HepG2 (cell line): Measurements from ENCODE around the gene ADIRF. TPM values are rescaled to one million over a fixed set of nuclear protein-coding genes. Genes with fewer than 3 reads are reported as not detected.

Source experiments
- ATAC-seq: fragments of 200-7000 bp; cut with Tn5 transposase; 3 replicates; pipeline ENCODE4 v1.9.1; 2020; ENCODE audit warnings: mild to moderate bottlenecking, moderate library complexity
- BruUV-seq: library from RNA; stranded (reverse); fragments of 400-500 nt; replicated peaks from 2 replicates; lab custom pipeline; 2021; lab: Mats Ljungman, UMichigan
- CTCF ChIA-PET: fragments of 300-600 bp; formaldehyde crosslinking; extraction: SDS; loops from one replicate; lab custom pipeline; 2021; ENCODE audit warnings: low total read pairs, inconsistent platforms, low intra/inter-chr PET ratio; lab: Yijun Ruan, JAX
- POLR2A ChIA-PET: fragments of 350-600 bp; sonication (Branson Sonifier 250); formaldehyde crosslinking; loops from one replicate; lab custom pipeline; 2020; ENCODE audit warnings: antibody characterized with exemption, inconsistent platforms; lab: Yijun Ruan, JAX
- DNase-seq: peaks from one replicate; pipeline ENCODE4 v3.0.0-alpha.2; 2015; ENCODE audit warnings: low spot score
- FAIRE-seq: peaks from 3 replicates; lab custom pipeline; 2011; peaks lifted over from hg19 to GRCh38; lab: Jason Lieb, UNC
- H2AFZ ChIP-seq: one replicate; pipeline ENCODE4 v1.6.1; 2011; ENCODE audit warnings: low read length, inconsistent platforms
- H3K27ac ChIP-seq: fragments of 300-600 bp; 3 replicates; pipeline ENCODE4 v1.8.0; 2011; ENCODE audit warnings: mixed run types, mild to moderate bottlenecking, mixed read lengths, low read length, inconsistent platforms; ENCODE audit not compliant: insufficient read depth; ENCODE audit errors: extremely low read length
- H3K27me3 ChIP-seq, 2 experiments: fragments of 200-600 bp in 1 of 2; 2 replicates in 1 of 2; 3 replicates in 1 of 2; pipeline versions ENCODE4 v1.6.0 to v1.8.0; 2011; ENCODE audit warnings: low read length in 2 of 2, mild to moderate bottlenecking in 2 of 2, moderate library complexity in 2 of 2, inconsistent platforms in 1 of 2; ENCODE audit not compliant: insufficient read depth in 2 of 2, control insufficient read depth in 1 of 2
- H3K36me3 ChIP-seq, 2 experiments: fragments of 200-600 bp in 1 of 2; replicated peaks in 1 of 2; 2 replicates in 1 of 2; 3 replicates in 1 of 2; pipeline versions ENCODE4 v1.5.1 to v1.8.0; 2011; ENCODE audit warnings: low read length in 2 of 2, inconsistent platforms in 1 of 2; ENCODE audit not compliant: insufficient read depth in 2 of 2, control insufficient read depth in 1 of 2
- H3K4me1 ChIP-seq: 2 replicates; pipeline ENCODE4 v1.5.1; 2012; ENCODE audit warnings: low read length, inconsistent platforms; ENCODE audit not compliant: insufficient read depth
- H3K4me2 ChIP-seq: 2 replicates; pipeline ENCODE4 v1.6.0; 2011; ENCODE audit warnings: low read depth, low read length, inconsistent platforms
- H3K4me3 ChIP-seq, 3 experiments: fragments of 200-600 bp in 1 of 3; sonication (generic), shearing (Covaris generic) in 1 of 3; replicated peaks in 1 of 3; 2 replicates each; pipeline ENCODE4 v1.5.1; 2011 to 2016; ENCODE audit warnings: low read length in 3 of 3, inconsistent platforms in 2 of 3, low read depth in 2 of 3, mild to moderate bottlenecking in 2 of 3, control low read depth in 1 of 3, mixed read lengths in 1 of 3; ENCODE audit not compliant: insufficient read depth in 1 of 3
- H3K79me2 ChIP-seq: one replicate; pipeline ENCODE4 v1.6.1; 2011; ENCODE audit warnings: low read length, inconsistent platforms; ENCODE audit not compliant: insufficient read depth
- H3K9ac ChIP-seq: 2 replicates; pipeline ENCODE4 v1.6.0; 2011; ENCODE audit warnings: mild to moderate bottlenecking, low read depth, low read length, inconsistent platforms; ENCODE audit not compliant: insufficient read depth
- H3K9me3 ChIP-seq: 2 replicates; pipeline ENCODE4 v1.5.1; 2012; ENCODE audit warnings: mild to moderate bottlenecking, low read length
- H4K20me1 ChIP-seq: 2 replicates; pipeline ENCODE4 v1.6.0; 2011; ENCODE audit warnings: inconsistent platforms, mild to moderate bottlenecking, low read length, moderate library complexity; ENCODE audit not compliant: insufficient read depth
- BCL6 ChIP-seq: IDR thresholded peaks from 2 replicates; pipeline ENCODE4 v1.6.1; 2016; ENCODE audit warnings: missing genetic modification reagents, missing compliant biosample characterization
- CEBPB ChIP-seq: IDR thresholded peaks from 2 replicates; pipeline ENCODE4 v1.6.1; 2011; ENCODE audit warnings: low read depth, low read length, improper control_type of control experiment, borderline replicate concordance
- HDAC1 ChIP-seq: sonication (generic); formaldehyde crosslinking; IDR thresholded peaks from 2 replicates; pipeline ENCODE4 v1.5.1; 2020; ENCODE audit warnings: mild to moderate bottlenecking, missing genetic modification reagents
- MAFF ChIP-seq: IDR thresholded peaks from 2 replicates; pipeline ENCODE4 v1.6.1; 2011; ENCODE audit warnings: low read depth, low read length, improper control_type of control experiment
- MAFK ChIP-seq, 2 experiments: IDR thresholded peaks in 1 of 2; conservative IDR thresholded peaks in 1 of 2; 2 replicates each; pipeline ENCODE4 v1.6.1; 2011; ENCODE audit warnings: improper control_type of control experiment in 2 of 2, low read length in 2 of 2
- NFYC ChIP-seq: IDR thresholded peaks from 2 replicates; pipeline ENCODE4 v1.6.1; 2016; ENCODE audit warnings: missing genetic modification reagents, missing compliant biosample characterization
- ZBTB26 ChIP-seq: IDR thresholded peaks from 2 replicates; pipeline ENCODE4 v1.6.1; 2016; ENCODE audit warnings: missing compliant biosample characterization, missing genetic modification reagents, borderline replicate concordance
- ZNF274 ChIP-seq: sonication (generic); formaldehyde crosslinking; IDR thresholded peaks from 2 replicates; pipeline ENCODE4 v1.5.1; 2020; ENCODE audit warnings: mild to moderate bottlenecking, missing genetic modification reagents
- WGBS: methylation state at CpG from one replicate; pipeline ENCODE4 v1.1.6; 2017; ENCODE audit warnings: low lambda C conversion rate; 5-methylcytosine and 5-hydroxymethylcytosine counted together
- in situ Hi-C: cut with HindIII; loops from 2 replicates; pipeline ENCODE4 v1.10.0; 2017; ENCODE audit warnings: low pct_unique_long_range_greater_than_20kb; ENCODE audit not compliant: extremely low pct_ligation_motif_present
- intact Hi-C: fragments of 100-400 bp; cut with micrococcal nuclease; formaldehyde crosslinking; loops from one replicate; pipeline ENCODE4 v1.10.0; 2022; ENCODE audit not compliant: unreplicated experiment
- polyA plus RNA-seq, 8 experiments: library from polyadenylated mRNA; depleted of rRNA in 3 of 8; stranded (reverse) in 7 of 8; unstranded in 1 of 8; fragments of >200 nt; fragmentation: Illumina TruSeq in 4 of 8; extraction: Trizol in 4 of 8; gene quantifications; 2 replicates each; pipeline versions ENCODE4 v1.2.1 to v1.2.3, GENCODE V29; 2011 to 2016; ENCODE audit warnings: low read depth in 4 of 8, missing spikeins in 1 of 8, mixed read lengths in 1 of 8; ENCODE audit not compliant: insufficient read depth in 1 of 8
- total RNA-seq, 5 experiments: library from RNA; depleted of rRNA; stranded (reverse); fragments of >200 nt; fragmentation: Illumina TruSeq; extraction: Trizol; gene quantifications; 2 replicates each; pipeline ENCODE4 v1.2.3, GENCODE V29; 2016; ENCODE audit warnings: low read depth in 1 of 5
- TF ChIP-seq, protein P1 (sequence below): sonication (generic); formaldehyde crosslinking; IDR thresholded peaks from 2 replicates; pipeline ENCODE4 v1.4.0; 2020; ENCODE audit warnings: low read depth, mild to moderate bottlenecking, missing genetic modification reagents

ADIRF gene
- total and polyA plus RNA-seq, 2 of the 13 experiments (the other 11 are each of a cell fraction or from before 2014, with no cell fraction given): 0.13 to 0.40 TPM

DNA sequence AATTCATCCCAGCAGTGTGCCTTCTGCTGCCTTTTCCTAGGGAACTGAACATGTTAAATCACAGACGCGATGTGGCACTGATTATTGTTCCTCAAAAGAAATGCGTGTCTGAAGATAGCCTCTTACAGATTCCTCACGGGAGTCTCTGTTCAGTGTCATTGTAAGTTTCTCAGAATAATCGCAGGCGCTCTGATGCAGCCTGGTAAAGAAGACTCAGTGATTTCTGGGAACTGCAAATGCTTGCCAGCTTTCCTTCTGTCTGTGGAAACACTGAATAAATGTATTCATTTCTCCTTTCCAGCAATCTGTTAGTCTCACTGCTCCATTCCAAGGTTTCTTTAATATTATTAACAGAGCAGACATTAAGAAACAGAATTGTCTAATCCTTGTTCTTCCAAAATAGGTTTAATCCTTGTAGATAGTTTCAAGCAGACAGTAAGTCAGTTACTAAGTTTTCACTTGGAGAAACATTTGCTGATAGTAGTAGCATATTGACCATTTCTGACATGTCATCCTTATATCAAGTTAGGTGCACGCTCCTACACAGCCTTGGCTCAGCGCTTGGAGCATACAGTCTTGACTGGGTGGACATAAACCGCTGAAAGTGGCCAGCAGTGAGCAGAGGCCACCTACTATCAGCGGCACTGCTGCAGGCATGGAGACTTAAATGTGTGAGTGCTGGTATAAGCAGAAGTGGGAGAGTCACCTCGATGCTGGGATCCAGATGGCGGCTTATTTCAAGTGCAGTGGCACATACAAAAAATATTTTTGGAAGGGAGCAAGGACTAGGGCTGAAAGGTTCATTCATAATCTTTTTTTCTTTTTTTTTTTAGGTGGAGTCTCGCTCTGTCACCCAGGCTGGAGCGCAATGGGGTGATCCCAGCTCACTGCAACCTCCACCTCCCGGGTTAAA, 38.6 kb upstream of the ADIRF start (continued):
- TF ChIP-seq, protein P1, sequence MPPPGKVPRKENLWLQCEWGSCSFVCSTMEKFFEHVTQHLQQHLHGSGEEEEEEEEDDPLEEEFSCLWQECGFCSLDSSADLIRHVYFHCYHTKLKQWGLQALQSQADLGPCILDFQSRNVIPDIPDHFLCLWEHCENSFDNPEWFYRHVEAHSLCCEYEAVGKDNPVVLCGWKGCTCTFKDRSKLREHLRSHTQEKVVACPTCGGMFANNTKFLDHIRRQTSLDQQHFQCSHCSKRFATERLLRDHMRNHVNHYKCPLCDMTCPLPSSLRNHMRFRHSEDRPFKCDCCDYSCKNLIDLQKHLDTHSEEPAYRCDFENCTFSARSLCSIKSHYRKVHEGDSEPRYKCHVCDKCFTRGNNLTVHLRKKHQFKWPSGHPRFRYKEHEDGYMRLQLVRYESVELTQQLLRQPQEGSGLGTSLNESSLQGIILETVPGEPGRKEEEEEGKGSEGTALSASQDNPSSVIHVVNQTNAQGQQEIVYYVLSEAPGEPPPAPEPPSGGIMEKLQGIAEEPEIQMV: no peak
- no peak for TF ChIP-seq NFYC (CRISPR knock-in tag)
- no peak for TF ChIP-seq ZNF274 (CRISPR knock-in tag)
- TF ChIP-seq HDAC1 (CRISPR knock-in tag): no peak
- no peak for TF ChIP-seq BCL6 (CRISPR knock-in tag)

DNA sequence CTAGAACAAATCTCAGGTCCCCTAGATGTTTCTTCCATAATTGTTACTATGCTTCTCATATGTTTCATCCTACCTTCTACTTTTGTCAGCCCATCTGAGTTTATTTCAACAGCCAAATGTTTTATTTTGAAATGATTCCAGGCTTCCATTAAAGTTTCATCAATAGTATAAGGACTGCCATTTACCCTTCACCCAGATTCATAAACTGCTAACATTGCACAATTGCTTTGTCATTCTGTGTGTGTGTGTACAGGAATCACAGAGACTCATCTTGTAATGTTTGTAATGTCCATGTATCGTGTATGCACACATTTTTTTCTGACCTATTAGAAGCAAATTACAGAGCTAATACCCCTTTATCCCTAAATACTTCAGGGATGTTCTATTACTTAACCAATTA, 36.4 kb upstream of the ADIRF start:
- FAIRE-seq: no peak
- no peak overlapping the region for H3K4me3 ChIP-seq
- H3K9ac ChIP-seq: no peak overlapping the region
- H3K27ac ChIP-seq: no peak overlapping the region
- CTCF ChIA-PET: no interaction called here
- no peak overlapping the region for H2AFZ ChIP-seq
- H3K9me3 ChIP-seq: no peaks in the 10 kb centered on the region
- no peak overlapping the region for H3K4me2 ChIP-seq
- TF ChIP-seq CEBPB (peak; percentile 62), ZBTB26 (CRISPR knock-in tag) (no peak), MAFF (peak; percentile 77), MAFK (conservative IDR thresholded peaks at IDR 0.05 in 1 of 2, IDR thresholded peaks at IDR 0.05 in 1 of 2; ENCODE audit: low read length in 2 of 2) (peak; percentile 83 to 84)
- TF ChIP-seq, all 625 proteins: peak for 3
- Histone ChIP-seq H3K4me1 (peaks cover 11% of the 10 kb centered on the region), H3K36me3 (no peaks in the 10 kb centered on the region; a peak in 1 of 5 replicates), H4K20me1 (no peaks in the 10 kb centered on the region), H3K79me2 (no peaks in the 10 kb centered on the region), H3K27me3 (no peaks in the 10 kb centered on the region; a peak in 1 of 5 replicates)
- intact Hi-C loops: no loop called here
- BruUV-seq: no TSS peak
- POLR2A ChIA-PET: no interaction called here
- no peak for DNase-seq
- ATAC-seq: no peak
- in situ Hi-C loops: no loop called here
- 88% methylated on average over 1 of the region's 1 CpG for whole genome bisulfite sequencing
